H1 (cell line): ENCODE measurements around the gene RAB25. TPM values are rescaled to one million over a fixed set of nuclear protein-coding genes. Genes with fewer than 3 reads are reported as not detected.

ENCODE experiments used
- CHD1 ChIP-seq: IDR thresholded peaks from 2 replicates; pipeline ENCODE4 v1.6.1; 2012; ENCODE audit warnings: low read depth, low read length, improper control_type of control experiment
- CHD7 ChIP-seq: fragments of 300-600 bp; sonication (generic); IDR thresholded peaks from 2 replicates; pipeline ENCODE4 v1.7.1; 2012; ENCODE audit warnings: low read length, moderate library complexity, mild to moderate bottlenecking, inconsistent platforms; ENCODE audit not compliant: insufficient replicate concordance
- EP300 ChIP-seq, 2 experiments: IDR thresholded peaks; 1 replicate in 1 of 2; 2 replicates in 1 of 2; pipeline ENCODE4 v1.6.1; 2011 to 2012; ENCODE audit warnings: low read depth in 2 of 2, low read length in 2 of 2, mild to moderate bottlenecking in 2 of 2, borderline replicate concordance in 1 of 2, inconsistent platforms in 1 of 2, moderate library complexity in 1 of 2
- KDM4A ChIP-seq: IDR thresholded peaks from one replicate; pipeline ENCODE4 v1.7.1; 2012; ENCODE audit warnings: low read depth, mild to moderate bottlenecking, moderate library complexity, low read length, inconsistent platforms; ENCODE audit not compliant: severe bottlenecking
- NANOG ChIP-seq: IDR thresholded peaks from 2 replicates; pipeline ENCODE4 v1.6.1; 2011; ENCODE audit warnings: low read length, low read depth, mild to moderate bottlenecking, inconsistent platforms; ENCODE audit not compliant: insufficient read depth, poor library complexity, severe bottlenecking
- PHF8 ChIP-seq: fragments of 200-600 bp; sonication (generic); conservative IDR thresholded peaks from 2 replicates; pipeline ENCODE4 v1.7.1; 2012; ENCODE audit warnings: low read depth, mild to moderate bottlenecking, inconsistent platforms, low read length, moderate library complexity
- RBBP5 ChIP-seq: IDR thresholded peaks from 2 replicates; pipeline ENCODE4 v1.7.1; 2012; ENCODE audit warnings: low read depth, mild to moderate bottlenecking, inconsistent platforms, low read length, moderate library complexity, borderline replicate concordance
- RXRA ChIP-seq: IDR thresholded peaks from 2 replicates; pipeline ENCODE4 v1.6.1; 2011; ENCODE audit warnings: low read depth, mild to moderate bottlenecking, low read length, moderate library complexity; ENCODE audit not compliant: insufficient read depth
- polyA plus RNA-seq, 7 experiments: library from polyadenylated mRNA; depleted of rRNA in 3 of 7; stranded (reverse) in 5 of 7; unstranded in 2 of 7; fragments of >200 nt in 5 of 7; fragments of 200-250 nt in 2 of 7; gene quantifications; 1 replicate in 5 of 7; 2 replicates in 1 of 7; 4 replicates in 1 of 7; pipeline versions ENCODE4 v1.2.1 to v1.2.3, GENCODE V29; 2011 to 2013; ENCODE audit warnings: missing spikeins in 2 of 7, mixed read lengths in 2 of 7
- total RNA-seq: library from RNA; stranded (reverse); fragmentation: NEBNext Ultra II Directional; extraction: Animal tissue kit (Norgen Biotek cat#: 25700); gene quantifications from 2 replicates; pipeline ENCODE4 v1.2.1, GENCODE V29; 2021

Gene RAB25
- total and polyA plus RNA-seq, 2 of the 8 experiments (the other 6 are each of a cell fraction or from before 2014, with no cell fraction given): 34.8 to 98.2 TPM

GRCh38 chr1:156114101-156114918 lies 53.4 kb downstream of the RAB25 start, which contains the start of gene LMNA (continued):
- TF ChIP-seq CHD7 (no peak), RBBP5 (no peak), CHD1 (no peak), EP300 (IDR thresholded peaks at IDR 0.05; ENCODE audit: borderline replicate concordance in 1 of 2, low read depth in 2 of 2, low read length in 2 of 2) (no peak), PHF8 (peak; percentile 71), NANOG (peak; percentile 8), RXRA (no peak), KDM4A (peak; percentile 35)
